Muscle layer of colon (tissue), 2 donors: ENCODE data around the gene UNC79.

Source experiments
- H3K27ac ChIP-seq: one replicate; pipeline ENCODE4 v1.7.0; 2013; ENCODE audit warnings: low read depth, mild to moderate bottlenecking, low read length, moderate library complexity
- H3K27me3 ChIP-seq, 2 donors: one replicate each; pipeline ENCODE4 v1.7.0; 2013; ENCODE audit warnings: low read length in 2 of 2, mild to moderate bottlenecking in 2 of 2; ENCODE audit not compliant: insufficient read depth in 2 of 2, control insufficient read depth in 1 of 2
- H3K36me3 ChIP-seq: one replicate; pipeline ENCODE4 v1.7.0; 2013; ENCODE audit warnings: mild to moderate bottlenecking, low read length; ENCODE audit not compliant: insufficient read depth
- H3K4me1 ChIP-seq: one replicate; pipeline ENCODE4 v1.7.0; 2013; ENCODE audit warnings: mild to moderate bottlenecking, low read length; ENCODE audit not compliant: insufficient read depth
- H3K4me3 ChIP-seq, 2 donors: one replicate each; pipeline ENCODE4 v1.7.0; 2013; ENCODE audit warnings: low read length in 2 of 2, low read depth in 1 of 2, mild to moderate bottlenecking in 1 of 2, moderate library complexity in 1 of 2
- H3K9ac ChIP-seq: one replicate; pipeline ENCODE4 v1.7.0; 2013; ENCODE audit warnings: low read length
- H3K9me3 ChIP-seq: one replicate; pipeline ENCODE4 v1.7.0; 2013; ENCODE audit warnings: mild to moderate bottlenecking, low read length
- donor health status: abdominal sarcoma.
- donor health status: Adenocarcinoma of cecum.

Gene UNC79

GRCh38 chr14:93712838-93713724 is 282.3 kb downstream of the UNC79 start:
- Histone ChIP-seq H3K9me3 (no peaks in the 10 kb centered on the region), H3K4me1 (no peaks in the 10 kb centered on the region), H3K4me3 (no peak overlapping the region), H3K27ac (no peak overlapping the region), H3K36me3 (no peaks in the 10 kb centered on the region), H3K9ac (no peak overlapping the region), H3K27me3 (no peaks in the 10 kb centered on the region)

GRCh38 chr14:93713726-93714405 is 283.1 kb downstream of the UNC79 start:
- H3K4me1 ChIP-seq: no peaks in the 10 kb centered on the region
- no peaks in the 10 kb centered on the region for H3K27me3 ChIP-seq
- H3K9ac ChIP-seq: no peak overlapping the region
- H3K27ac ChIP-seq: no peak overlapping the region
- no peaks in the 10 kb centered on the region for H3K9me3 ChIP-seq
- no peaks in the 10 kb centered on the region for H3K36me3 ChIP-seq
- no peak overlapping the region for H3K4me3 ChIP-seq

DNA sequence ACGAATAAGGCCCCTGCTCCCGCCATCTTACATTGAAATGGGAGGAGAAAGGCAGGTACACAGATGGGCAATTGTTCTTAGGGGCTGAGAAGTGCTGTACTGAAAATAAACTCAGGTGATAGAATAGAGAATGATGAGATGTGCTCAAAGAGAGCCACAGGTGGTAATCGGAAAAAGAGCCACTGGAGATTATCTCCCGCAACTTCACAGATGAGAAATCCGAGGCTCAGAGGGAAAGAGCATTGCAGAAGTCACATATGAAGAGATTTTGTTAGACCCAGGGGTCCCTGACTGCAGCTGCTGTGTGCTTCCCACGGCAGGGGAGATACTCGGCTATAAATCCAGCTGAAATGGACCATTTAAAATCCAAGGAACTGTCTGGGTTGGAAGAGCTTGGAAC is 283.9 kb downstream of the UNC79 start:
- no peaks in the 10 kb centered on the region for H3K36me3 ChIP-seq
- no peak overlapping the region for H3K4me3 ChIP-seq
- H3K4me1 ChIP-seq: no peaks in the 10 kb centered on the region
- no peak overlapping the region for H3K27ac ChIP-seq
- H3K9me3 ChIP-seq: no peaks in the 10 kb centered on the region
- no peaks in the 10 kb centered on the region for H3K27me3 ChIP-seq
- no peak overlapping the region for H3K9ac ChIP-seq

- Histone ChIP-seq H3K27me3 (no peaks in the 10 kb centered on the region), H3K9ac (no peak overlapping the region), H3K4me3 (no peak overlapping the region), H3K4me1 (no peaks in the 10 kb centered on the region), H3K27ac (no peak overlapping the region), H3K36me3 (no peaks in the 10 kb centered on the region), H3K9me3 (no peaks in the 10 kb centered on the region)
These were observed 284.7 kb downstream of the UNC79 start for GRCh38 chr14:93715279-93715927.

DNA sequence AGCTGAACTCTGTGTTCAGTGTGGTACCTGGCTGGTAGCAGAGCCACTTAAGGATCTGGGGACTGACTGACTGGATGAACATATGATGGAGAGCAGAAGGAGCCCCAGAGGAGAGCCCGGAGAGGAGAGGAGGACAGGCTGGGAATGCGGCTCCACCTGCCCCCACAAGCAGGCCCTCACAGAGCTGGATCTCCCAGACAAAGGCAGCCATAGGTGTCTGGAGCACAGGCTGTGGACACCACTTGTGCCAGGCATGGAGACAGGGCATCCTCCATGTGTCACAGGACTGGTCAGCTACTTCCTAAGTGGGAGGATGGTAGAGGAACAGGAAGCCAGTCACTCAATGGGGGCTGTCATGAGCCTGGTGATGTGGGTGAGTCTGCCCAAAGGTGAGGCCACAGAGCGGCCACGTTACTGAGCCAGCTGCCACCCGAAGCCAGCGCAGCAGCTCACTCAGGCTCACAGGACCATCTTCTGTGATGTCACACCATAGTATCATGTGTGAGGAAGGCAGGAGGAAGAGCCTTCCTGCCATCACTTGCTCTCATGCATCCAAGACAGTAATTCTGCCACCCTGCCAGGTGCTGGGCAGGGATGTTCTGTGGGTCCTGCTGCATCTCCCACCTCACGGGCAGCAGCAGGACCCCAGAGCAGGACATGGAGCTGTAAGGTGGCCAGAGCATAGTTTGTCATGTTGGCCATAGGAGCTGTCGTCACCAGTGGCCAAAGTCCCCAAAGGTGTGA is 285.4 kb downstream of the UNC79 start:
- Histone ChIP-seq H3K36me3 (peaks cover 6% of the 10 kb centered on the region), H3K27ac (no peak overlapping the region), H3K27me3 (no peaks in the 10 kb centered on the region), H3K4me1 (no peaks in the 10 kb centered on the region), H3K9me3 (no peaks in the 10 kb centered on the region), H3K4me3 (no peak overlapping the region), H3K9ac (no peak overlapping the region)

DNA sequence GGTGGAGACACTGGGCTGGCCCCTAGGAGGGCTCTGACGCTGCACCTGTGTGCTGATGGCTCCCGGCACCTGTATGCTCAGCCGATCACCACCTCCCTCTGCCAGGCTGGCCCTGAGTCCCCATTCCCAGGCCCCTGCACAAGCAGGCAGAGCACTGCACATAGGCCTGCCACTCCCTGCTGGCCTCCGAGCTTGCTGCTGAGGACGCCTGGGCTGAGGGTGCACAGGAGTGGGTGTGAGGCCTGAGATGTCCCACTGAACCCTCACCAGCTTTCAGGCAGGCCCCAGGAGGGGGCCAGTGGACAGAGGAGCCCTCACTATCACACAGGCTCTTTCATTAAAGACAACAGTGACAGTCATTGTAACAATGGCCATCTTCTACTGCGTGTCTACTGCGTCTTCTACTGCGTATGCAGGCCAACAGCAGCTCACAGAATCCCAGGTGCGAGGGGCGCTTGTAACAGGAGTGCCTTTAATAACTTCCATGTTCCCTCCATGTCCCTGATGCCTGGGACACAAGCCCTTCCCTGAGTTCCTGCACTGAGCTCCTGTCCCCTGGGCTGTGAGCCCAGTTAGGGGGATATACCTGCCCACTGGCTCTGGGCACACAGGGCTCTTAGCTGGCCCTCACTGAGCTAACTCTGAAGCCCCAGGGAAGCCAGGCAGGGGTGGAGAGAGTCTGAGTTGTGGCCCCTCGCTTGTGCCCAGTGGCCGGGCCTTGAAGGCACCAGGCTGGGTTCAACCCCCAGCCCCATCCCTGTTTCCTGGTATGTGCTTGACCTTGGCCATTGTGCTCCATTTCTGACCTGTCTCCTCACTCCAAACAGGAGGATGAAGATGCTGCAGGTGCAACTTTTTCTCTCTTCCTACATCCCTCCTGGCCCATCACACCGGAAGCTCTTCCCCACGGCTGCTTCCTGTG is 286.3 kb downstream of the UNC79 start:
- Histone ChIP-seq H3K27ac (no peak overlapping the region), H3K9me3 (no peaks in the 10 kb centered on the region), H3K4me3 (no peak overlapping the region), H3K27me3 (no peaks in the 10 kb centered on the region), H3K9ac (no peak overlapping the region), H3K4me1 (no peaks in the 10 kb centered on the region), H3K36me3 (peaks cover 8% of the 10 kb centered on the region)

GRCh38 chr14:93717668-93718320 is 287.1 kb downstream of the UNC79 start:
- H3K27ac ChIP-seq: no peak overlapping the region
- no peaks in the 10 kb centered on the region for H3K4me1 ChIP-seq
- no peaks in the 10 kb centered on the region for H3K9me3 ChIP-seq

DNA sequence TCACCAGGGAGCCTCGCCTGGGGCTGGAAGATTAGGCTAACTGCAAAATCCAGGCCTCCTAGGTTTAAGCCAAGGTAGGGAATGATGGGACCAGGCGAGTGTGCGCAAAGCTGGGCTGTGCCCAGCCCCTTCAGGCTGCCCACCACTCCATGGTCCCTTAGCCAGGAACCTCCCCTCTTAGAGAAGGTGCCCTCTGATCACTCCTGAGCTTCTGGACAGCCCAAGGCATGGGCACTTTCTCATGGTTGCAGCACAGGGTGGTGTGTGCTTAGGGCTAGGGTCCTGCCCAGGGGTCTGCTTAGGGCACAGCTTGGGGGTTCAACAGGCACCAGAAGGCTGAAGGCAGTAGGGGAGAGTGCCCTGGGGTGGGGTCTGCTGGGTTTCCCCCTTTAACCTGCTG is 288.5 kb downstream of the UNC79 start:
- Histone ChIP-seq H3K36me3 (peaks cover 8% of the 10 kb centered on the region), H3K27ac (no peak overlapping the region), H3K9me3 (no peaks in the 10 kb centered on the region), H3K4me3 (no peak overlapping the region), H3K27me3 (no peaks in the 10 kb centered on the region), H3K4me1 (no peaks in the 10 kb centered on the region), H3K9ac (no peak overlapping the region)

More at GRCh38 chr14:93717668-93718320, 287.1 kb downstream of the UNC79 start:
- H3K9ac ChIP-seq: no peak overlapping the region
- H3K4me3 ChIP-seq: no peak overlapping the region
- H3K36me3 ChIP-seq: peaks cover 8% of the 10 kb centered on the region
- no peaks in the 10 kb centered on the region for H3K27me3 ChIP-seq

DNA sequence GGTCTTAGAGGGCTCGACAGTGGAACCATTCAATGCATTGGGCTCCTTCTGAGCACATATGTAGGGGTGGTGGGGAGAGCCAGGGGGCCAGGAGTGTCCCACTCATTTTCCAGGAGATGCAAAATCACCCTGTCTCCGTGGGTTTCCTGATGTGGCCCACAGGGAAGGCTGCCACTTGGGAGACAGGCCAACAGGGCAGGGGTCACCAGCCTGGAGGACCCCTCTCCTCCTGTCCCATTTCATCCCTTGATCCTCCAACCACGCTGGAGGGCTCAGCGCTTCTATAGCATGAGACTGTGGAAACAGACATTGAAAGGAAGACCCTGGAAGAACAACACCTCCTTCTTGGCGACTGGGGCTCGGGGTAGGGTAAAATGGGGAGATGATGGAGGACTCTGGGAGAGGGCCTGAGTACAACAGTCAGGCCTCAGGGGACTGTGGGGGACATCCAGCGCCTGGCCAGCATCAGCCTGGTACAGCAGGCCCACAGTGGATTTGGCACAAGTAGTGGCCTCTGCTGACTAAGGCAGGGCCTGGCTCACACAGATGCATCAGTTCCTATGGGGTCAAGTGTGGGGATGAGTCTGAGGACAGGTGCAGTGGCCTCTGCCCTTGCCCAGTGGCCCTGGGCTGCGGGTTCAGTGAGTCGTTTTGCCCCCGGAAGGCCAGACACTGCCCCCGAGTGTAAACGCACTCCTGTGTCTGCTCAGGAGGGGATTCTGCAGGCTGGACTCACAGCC is 289.5 kb downstream of the UNC79 start:
- Histone ChIP-seq H3K36me3 (peaks cover 8% of the 10 kb centered on the region), H3K9ac (no peak overlapping the region), H3K27ac (no peak overlapping the region), H3K4me3 (no peak overlapping the region), H3K9me3 (no peaks in the 10 kb centered on the region), H3K4me1 (no peaks in the 10 kb centered on the region), H3K27me3 (no peaks in the 10 kb centered on the region)
